CD4-positive, alpha-beta T cell treated with Interleukin-4 for 4 hours (primary cell): Measurements from ENCODE around the gene CHN2.

Source experiments
- DNase-seq: peaks from one replicate; pipeline ENCODE4 v3.0.0-alpha.2; 2020

The CHN2 gene

DNA sequence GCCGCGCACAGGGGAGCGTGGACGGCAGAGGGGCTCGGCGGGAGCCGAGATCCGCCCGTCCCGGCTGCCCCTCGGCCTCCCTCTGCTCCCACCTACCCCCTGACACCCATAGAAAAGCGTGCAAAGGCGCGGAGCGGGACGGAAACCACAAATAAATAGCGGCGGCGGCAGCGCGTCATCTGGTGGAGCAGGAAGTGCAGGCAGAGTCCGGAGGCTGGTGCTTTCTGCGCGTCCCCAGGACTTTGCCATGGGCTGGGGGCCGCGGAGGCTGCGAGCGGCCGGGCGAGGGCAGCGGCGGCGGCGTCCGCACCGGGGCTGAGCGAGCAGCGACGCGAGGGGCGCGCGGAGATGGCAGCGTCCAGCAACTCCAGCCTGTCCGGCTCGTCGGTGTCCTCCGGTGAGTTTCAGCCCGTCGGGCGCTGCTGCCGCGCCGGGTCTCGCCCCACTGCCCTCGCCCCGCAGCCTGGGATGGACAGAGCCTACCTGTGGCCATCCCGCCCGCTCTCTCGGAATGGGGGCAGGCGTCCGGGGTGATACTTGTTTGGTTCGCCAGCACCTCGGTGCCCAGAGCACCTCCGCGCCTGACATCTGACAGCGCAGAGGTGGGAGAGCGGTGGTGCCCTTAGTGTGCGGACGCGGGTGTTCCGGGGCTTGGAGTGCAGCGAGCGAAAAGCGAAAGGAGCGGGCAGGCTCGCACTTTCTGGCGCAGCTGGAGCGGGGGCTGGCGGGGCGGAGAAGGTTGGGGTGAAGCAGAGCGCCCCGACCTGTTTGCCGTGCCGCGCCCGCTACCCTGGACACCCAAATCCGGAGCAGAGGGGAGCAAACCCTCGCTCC, at the start of gene CHN2:
TSS of gene CHN2 (plus strand) at position 182 of the 834 bp plus-strand sequence.
- peak; percentile 40 for DNase-seq

DNA sequence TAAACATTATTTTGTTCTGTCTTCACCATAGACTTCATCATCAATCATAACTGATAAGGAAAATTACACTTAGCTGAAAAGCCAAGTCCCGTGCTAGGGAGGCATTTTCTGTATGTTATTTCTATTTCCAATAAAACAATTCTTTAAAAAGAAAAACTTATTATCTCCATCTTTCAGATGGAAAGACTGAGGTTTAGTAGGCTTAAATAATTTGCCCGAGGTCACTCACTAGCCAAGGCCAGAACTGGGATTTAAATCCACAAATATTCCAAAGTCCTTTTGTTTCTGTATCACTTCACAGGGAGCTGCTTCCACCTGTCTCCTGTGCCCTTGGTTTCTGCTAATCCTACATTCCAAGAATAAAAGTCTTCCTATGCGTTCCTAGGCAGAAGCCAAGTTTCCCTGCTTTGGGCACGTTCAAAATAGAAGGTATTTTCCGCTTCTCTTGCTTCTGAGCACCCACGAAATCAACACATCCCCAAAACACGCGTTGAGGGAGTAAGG, 49.0 kb upstream of the CHN2 start:
- DNase-seq, result no peak

DNA sequence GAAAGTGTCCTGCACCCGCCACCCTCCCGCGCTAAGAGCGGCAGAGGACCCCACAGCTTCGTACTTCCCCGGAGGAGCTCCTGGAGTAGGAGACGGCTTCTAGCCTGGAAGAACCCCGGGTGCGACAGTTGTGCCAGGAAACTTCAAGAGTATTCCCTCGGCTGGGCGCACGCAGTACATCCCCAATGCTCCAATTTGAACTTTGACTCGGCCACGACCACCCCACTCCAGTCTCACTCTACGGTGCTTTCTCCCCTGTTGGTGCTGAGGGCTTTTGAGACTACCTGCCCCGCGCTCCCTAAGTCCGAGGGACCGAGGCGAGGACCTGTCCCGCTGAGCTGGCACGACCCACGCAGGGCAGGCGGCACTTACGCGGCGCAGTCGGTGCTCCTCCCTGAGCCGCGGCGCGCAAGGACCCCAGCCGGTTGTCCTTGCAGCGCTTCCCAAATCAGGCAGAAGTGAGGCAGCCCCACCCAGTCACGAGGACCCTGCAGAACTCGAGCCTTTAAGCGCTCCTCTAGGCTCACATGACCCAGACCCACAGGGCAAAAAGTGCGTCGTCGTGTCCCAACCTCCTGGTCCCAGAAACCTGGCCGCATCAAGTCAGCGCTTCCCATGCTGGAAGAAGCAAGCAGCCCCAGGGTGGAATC, 48.4 kb upstream of the CHN2 start, which contains the start of gene CPVL:
TSS of gene CPVL (minus strand) at position 481 of the 650 bp plus-strand sequence. CDS start 25,476 bp downstream, outside the sequence.
- no peak for DNase-seq

DNA sequence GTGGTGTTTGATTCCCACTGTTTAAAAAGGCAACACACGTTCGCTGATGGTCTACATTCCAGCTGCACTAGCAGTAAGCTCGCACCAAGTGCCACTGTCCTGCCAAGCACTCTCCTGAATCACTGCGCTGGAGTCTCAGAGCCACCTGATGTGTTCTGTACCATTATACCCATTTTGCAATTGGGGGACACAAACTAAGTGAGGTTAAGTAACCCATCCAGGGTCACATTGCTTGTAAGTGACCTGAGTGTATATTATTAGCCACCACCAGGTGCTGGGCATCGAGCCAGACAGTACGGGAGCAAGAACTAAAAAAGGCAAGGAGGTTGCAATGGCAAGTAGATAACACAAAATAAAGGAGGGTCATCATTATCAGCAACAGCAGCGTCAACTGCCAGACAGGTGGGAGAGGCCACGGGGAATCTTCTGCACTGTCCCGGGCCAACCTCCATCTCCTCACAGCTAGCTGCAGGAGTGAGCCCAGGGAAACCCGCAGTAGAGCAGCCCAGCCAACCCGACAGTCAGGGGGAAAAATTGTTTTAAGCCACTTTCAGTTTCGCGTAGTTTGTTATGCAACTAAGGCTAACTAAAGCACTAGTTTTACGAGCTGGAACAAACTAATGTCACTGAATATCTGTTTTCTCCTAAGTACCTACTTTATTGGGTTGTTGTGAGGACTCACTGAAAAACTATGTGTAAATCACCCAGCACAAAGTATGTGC, 47.5 kb upstream of the CHN2 start:
- DNase-seq, result no peak

DNA sequence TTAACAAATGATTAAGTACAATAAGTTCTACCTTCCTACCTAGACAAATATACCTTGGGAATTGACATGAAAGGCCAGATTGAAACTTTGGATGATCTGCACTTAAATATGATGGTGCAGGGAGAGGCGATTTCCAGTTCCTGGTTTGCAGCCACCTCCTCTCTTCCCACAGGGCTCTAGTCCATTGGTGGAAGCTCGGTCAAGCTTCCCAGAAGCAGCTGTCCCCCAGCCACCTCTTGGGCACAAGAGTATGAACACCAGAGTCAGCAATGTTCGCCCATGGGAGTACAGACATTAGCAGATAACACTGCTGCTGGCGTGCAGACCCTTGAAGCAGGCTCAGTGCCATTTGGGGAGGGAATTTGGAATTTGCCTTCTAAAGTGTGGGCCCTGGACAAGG, 46.8 kb upstream of the CHN2 start:
- DNase-seq, result no peak

DNA sequence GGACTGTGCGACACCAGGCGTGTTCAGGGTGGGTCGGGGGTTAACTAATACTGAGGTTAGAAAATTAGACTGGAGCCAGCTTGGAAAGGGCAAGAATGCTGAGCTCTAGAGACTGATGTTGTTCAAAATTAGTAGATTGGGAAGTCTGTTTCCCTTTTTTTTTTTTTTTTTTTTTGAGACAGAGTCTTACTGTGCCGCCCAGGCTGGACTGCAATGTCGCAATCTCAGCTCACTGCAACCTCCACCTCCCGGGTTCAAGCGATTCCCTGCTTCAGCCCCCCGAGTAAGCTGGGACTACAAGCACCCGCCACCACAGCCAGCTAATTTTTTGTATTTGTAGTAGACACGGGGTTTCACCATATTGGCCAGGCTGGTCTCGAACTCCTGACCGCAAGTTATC, 45.5 kb upstream of the CHN2 start:
- DNase-seq, result no peak

DNA sequence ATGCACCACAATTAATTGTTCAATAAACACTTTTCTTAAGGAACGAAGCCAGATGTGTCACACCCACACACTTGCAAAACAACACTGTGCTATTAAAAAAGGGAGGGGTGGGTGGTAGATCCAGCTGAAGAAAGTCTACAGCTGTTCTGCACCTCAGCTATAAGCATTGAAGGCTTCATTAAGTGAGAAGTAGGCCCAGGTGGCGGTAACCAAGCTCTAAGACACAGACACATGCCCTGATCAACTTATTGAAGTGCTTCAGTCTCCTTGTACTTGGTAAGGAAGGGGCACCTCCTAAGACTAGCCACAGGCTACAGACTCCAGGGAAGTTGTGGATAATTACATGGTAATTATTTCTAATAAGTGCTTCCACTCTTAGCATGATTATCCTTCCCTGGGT, 43.7 kb upstream of the CHN2 start:
- no peak for DNase-seq

DNA sequence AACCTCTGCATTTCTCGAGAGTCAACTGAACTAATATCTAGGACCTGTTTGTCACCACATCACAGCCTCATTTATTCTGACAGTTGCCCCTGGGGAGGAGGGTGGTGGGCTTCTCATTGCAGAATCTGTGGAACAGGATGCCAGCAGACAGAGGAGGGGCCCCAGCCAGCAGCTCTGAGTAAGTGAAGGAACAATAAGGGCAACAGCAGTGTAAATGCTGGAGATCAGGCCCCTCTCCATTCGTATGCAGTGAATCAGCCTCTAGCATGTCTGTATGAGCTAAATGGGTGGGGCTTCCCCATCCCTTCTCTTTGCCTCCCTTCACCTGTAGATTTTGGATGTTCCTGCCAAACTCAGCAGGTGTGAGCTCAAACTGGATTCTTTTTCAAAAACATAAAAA, 40.5 kb upstream of the CHN2 start:
- no peak for DNase-seq

DNA sequence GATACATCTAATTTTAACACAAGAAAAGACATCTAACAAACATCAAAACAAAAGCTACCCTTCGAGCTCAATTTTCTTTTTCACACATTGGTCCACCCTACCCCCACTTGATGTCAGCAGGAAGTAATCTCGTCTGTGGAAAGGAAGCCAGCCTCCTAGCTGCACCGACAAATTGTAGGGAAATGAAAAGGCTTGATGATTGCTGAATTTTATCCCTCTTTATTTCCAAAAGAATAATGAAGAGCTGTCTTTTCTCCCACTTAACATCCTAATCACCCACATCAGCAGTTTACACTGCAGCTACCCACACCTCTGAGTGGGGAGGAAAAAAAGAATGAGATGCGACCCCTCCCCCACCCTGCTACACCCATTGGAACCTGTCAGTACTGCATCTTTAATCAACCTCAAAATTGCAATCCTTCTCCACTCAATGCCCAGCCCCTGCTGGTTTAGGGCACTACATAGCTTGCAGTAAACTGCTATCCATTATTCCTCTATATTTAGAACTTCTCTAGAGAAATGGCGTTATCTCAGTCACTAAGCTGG, 37.6 kb upstream of the CHN2 start:
- DNase-seq, result peak; percentile 1

DNA sequence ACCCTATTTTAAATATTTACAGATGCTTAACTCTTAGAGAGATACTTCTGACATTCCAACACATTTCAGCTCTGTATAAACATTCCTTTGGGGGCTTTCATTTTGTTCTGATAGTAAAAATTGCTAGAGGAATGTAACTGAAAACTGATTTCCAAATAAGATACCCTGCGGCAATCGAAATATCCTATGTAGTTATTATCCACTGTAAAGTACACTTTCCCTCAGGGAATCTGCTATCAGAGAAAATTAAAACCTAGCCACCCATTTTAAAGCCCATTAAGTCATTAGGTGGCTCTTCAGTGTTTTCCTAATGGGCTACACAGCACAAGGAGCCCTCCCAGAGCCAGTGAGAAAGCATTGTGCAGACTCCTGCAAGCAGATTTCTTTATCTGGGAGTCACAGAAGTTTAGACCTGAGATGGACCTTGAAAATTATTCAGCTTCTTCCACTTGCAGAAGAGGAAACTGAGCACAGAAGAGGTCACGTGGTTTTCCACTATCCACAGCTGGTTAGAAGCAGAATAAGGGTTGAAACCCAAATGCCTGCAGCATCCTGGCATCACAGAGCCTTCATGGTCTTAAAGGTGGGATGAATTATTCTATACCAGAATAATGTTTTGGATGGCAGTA, 35.7 kb upstream of the CHN2 start:
- no peak for DNase-seq

DNA sequence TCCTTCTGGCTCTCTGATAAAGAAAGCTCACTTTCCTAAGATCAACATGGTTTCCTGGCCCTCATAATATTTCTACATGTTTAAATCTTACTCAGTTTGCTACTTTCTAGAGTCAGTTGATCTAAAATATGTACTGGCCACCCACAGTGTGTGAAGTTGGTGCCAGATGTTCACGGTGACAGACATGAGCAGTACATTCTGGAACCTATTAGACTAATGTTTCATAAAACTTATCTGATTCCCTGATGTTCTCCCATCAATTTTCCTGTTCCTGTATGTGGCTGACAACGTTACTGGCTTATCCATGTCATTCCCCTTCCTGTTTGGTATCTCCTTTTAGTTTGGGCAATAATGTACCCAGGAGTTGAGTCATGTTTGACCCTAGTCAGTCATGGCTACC, 34.5 kb upstream of the CHN2 start:
- no peak for DNase-seq

DNA sequence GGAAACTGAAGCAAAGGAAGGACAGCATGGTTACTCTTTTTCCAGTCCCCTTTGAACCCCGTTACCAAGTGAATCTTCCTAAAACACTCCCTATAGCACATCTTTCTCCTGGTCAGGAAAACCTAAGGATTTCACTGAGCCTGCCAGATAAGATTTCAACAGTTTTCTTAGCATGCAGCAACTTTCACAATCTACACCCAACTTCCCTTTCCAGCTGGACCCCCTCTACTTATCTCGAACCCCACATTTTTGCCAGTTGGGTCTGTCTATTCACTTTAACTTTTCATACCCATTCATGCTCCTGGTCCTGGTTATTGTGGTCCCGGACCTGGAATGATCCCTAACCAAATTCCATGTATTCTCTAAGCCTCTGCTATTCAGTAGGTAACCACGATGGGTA, 33.3 kb upstream of the CHN2 start:
- no peak for DNase-seq

DNA sequence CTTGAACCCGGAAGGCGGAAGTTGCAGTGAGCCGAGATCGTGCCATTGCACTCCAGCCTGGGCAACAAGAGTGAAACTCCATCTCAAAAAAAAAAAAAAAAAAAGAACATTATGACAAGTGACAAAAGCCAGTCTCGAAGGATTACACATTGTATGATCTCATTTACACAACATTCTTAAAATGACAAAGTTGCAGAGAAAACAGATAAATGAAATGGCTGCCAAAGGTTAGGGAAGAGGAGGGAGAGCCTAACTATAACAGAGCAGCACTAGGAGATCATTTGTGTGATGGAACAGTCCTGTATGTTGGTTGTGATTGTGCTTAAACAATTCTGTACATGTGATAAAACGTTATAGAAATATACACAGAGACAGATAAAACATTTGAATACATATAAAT, 32.0 kb upstream of the CHN2 start:
- no peak for DNase-seq

DNA sequence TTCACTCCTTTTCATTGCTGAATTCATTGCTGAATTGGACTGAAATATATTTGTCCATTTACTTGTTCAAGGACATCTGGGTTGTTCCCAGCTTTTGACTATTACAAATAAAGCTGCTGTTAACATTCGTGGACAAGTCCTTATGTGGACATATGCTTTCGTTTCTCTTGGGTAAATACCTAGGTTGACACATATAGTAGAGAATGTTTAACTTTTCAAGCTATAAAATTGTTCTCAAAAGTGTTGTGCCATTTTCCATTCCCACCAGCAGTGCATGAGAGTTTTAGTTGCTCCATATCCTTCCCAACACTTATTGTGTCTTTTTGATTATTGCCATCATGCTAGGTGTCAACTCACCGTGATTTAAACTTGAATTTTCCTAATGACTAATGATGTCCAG, 30.7 kb upstream of the CHN2 start:
- DNase-seq, result no peak

DNA sequence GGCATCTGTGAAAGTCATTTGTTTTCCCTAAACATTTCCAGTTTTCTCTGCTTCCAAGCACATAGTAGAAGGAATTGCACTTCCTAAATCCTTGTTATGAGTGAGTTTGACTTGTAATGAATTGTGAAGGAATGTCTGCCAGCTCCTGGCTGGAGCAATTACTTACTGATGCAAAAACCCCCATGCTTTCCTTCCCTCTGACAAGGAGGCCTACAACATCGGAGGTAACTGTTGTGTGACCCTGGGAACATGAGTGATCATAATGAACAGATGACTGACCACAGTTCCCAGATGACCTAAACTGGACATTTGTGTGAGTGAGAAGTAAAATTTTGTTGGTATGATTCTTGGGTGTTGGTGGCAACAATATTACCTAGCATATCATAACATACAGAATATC, 26.9 kb upstream of the CHN2 start:
- DNase-seq, result no peak

DNA sequence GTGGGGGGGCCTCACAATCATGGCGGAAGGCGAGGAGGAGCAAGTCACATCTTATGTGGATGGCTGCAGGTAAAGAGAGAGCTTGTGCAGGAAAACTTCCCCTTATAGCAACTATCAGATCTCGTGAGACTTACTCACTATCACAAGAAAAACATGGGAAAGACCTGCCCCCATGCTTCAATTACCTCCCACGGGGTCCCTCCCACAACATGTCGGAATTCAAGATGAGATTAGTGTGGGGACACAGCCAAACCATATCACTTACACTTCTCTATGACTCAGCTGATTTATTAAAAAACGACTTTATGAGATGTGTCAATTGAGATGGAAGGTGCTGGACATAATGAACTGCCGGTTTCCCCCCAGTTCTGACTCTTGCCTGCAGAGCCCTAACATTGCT, 23.8 kb upstream of the CHN2 start:
- no peak for DNase-seq

DNA sequence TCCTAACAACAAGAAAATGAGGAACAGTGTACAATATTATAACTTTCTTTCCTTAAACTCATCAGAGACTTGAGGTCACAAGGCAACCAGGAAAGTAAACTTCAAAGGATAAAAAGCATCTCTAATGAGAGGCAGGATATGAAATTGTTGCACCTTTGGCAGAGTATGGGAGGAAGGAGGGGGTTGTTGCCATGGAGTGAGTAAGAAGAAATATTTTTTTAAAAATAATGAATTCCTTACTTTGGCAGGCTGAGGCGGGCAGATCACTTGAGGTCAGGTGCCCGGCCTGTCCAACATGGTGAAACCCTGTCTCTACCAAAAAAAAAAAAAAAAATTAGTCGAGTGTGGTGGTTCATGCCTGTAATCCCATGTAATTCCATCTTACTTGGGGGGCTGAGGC, 21.1 kb upstream of the CHN2 start:
- no peak for DNase-seq

DNA sequence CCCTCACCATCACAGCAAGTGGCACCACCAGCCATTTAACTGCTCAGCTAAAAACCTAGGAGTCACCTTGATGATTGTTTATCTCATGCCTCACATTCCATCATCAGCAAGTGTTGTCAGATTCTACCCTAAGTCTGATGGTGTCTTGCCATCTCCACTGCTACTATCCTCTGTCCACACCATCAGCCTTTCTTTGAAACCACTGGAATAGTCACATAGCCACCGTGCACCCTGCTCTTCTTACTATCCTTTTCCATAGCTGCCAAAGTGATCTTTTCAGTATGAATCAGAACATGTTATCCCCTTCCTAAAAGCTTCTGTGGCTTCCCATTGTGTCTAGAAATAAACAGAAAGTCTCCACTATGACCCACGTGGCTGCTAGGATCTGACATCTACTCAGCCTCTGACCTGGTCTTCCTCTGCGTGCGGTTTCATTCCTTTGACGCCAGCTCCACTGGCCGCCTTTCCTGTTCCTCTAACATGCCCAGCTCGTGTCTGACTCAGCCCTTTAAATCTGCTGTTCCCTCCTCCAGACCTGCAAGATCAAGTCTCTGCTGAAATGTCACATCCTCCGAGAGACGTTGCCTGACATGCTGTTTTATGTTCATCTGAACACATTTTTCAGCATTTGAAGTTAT, 16.5 kb upstream of the CHN2 start:
- peak; percentile 13 for DNase-seq

DNA sequence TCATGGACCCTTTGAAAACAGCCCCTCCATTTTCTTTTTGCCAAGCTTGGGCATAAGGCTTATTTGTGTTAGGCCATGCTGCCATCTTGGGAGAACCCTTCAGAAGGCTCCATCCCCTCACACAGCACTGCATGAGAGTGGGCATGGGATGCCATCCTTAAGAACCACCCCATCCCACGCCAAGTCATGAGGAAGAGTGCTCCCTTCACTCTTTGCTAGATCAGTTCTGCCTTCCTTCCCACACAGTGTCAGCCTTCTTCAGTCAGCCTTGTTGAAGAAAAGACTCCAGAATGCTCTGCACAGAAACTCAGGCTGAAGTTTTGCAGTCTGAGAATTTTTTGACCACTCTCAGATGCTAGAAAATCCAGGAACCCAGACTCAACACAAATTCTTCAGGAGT, 15.5 kb upstream of the CHN2 start:
- DNase-seq, result no peak

DNA sequence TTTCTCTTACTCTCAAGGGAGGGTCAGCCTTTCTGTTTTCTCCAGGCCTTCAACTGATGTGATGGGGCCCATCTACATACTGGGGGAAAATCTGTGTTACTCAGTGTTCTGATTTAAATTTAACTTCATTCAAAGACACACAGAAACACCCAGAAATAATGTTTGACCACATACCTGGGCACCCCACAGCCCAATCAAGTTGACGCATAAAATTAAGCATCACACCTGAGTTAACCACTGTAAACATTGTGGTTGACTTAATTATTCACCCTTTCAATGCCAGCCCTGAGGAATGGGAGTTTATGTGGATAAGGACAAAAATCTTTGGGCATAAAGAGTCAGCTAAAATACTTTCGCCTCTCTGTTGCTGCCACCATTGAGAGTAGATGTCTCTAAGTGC, 10.0 kb upstream of the CHN2 start:
- no peak for DNase-seq

DNA sequence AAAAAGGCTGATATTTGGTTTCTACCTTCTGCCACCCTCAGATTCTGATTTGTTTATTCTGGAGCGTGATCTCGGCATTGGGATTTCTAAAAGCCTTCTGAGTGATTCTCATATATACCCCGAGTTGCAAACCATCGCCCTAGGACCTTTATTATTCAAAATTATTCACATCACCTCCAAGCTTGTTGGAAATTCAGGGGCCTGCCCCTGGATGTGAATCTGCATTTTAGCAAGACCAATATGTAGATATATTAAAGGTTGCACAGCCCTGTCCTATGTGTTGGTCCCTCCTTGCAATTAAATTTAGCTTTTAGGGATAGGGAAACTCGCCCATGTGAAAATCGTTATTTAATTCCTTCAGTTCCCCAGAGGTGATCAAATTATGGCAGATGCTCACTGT, 9.0 kb upstream of the CHN2 start:
- DNase-seq, result no peak

DNA sequence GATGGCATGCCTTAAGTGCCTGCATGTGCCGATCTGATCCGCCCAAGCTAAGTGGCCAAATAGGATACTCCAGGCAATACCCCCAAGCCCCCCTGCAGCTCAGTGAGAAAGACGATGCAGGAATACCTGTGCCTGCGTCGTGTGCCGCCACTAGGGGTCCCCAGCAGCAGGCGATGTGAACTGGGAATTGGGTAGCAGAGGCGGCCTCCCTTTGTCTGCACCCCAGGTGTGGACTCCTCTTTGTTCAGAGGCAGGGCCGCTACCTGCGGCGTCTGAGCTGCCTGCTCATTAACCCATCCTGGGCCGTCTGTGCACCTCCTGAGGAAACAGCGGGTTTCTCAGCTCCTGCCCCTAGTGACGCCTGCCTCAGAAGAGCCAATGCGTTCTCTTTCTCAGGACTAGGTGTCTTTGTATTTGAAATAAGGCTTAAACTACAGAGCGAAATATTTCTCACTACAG, 4.8 kb upstream of the CHN2 start:
- DNase-seq, result peak; percentile 53
